ENCODE data around the gene ERC2. TPM values are rescaled to one million over a fixed set of nuclear protein-coding genes. Genes with fewer than 3 reads are reported as not detected.
A peak's percentile ranks its signal among the peaks of the same experiment; 100 is the strongest.

The ERC2 gene
- total and polyA plus RNA-seq, 2 of the 13 experiments (the other 11 are each of a cell fraction or from before 2014, with no cell fraction given), result 0.16 to 0.22 TPM

GRCh38 chr3:56302417-56302816 lies 165.8 kb downstream of the ERC2 start:
- H2AFZ ChIP-seq (ENCODE audit: low read length), result no peak overlapping the region
- in situ Hi-C loops (cut with HindIII; ENCODE audit: extremely low pct_ligation_motif_present, low pct_unique_long_range_greater_than_20kb) (no loop called here), intact Hi-C loops (cut with micrococcal nuclease; ENCODE audit: unreplicated experiment) (loop anchor here (5.0 kb wide), 1 partner anchor 1450 kb away; no protein-coding TSS in a partner anchor)
- ChIA-PET POLR2A (no interaction called here), CTCF (ENCODE audit: low intra/inter-chr PET ratio, low total read pairs) (interaction anchor here (1.7 kb wide), 1 partner anchor 817 kb away, joined by 4 read pairs; no protein-coding TSS in a partner anchor)
- no peaks in the 10 kb centered on the region for H3K9me3 ChIP-seq (ENCODE audit: low read length)
- BruUV-seq (replicated peaks), result no TSS peak
- no peaks in the 10 kb centered on the region for H4K20me1 ChIP-seq (ENCODE audit: insufficient read depth, low read length)
- no peaks in the 10 kb centered on the region for H3K79me2 ChIP-seq (ENCODE audit: insufficient read depth, low read length)
- no peak overlapping the region for H3K4me3 ChIP-seq (replicated peaks in 1 of 3; ENCODE audit: insufficient read depth in 1 of 3, low read depth in 2 of 3, low read length in 3 of 3)
- FAIRE-seq (no peak), ATAC-seq (peak; percentile 65), DNase-seq (ENCODE audit: low spot score) (no peak)
- H3K4me2 ChIP-seq (ENCODE audit: low read depth, low read length), result no peak overlapping the region
- no peaks in the 10 kb centered on the region for H3K4me1 ChIP-seq (ENCODE audit: insufficient read depth, low read length)
- no peaks in the 10 kb centered on the region for H3K36me3 ChIP-seq (replicated peaks in 1 of 2; ENCODE audit: control insufficient read depth in 1 of 2, insufficient read depth in 2 of 2, low read length in 2 of 2)
- no peak for TF ChIP-seq KDM2A (CRISPR knock-in tag; IDR thresholded peaks at IDR 0.05; ENCODE audit: borderline replicate concordance, low read depth)
- no peak for TF ChIP-seq RXRA (CRISPR knock-in tag; IDR thresholded peaks at IDR 0.05)
- TF ChIP-seq ZNF337 (CRISPR knock-in tag; IDR thresholded peaks at IDR 0.05; ENCODE audit: borderline replicate concordance, low read depth), result no peak
- 0 out of 2 replicates have a peak, but pooled peaks have one; percentile 11 for TF ChIP-seq CTCF (CRISPR knock-in tag; IDR thresholded peaks at IDR 0.05)
- WGBS (ENCODE audit: low lambda C conversion rate), result 7% methylated on average over 2 of the region's 2 CpGs
- no peak overlapping the region for H3K9ac ChIP-seq (ENCODE audit: insufficient read depth, low read depth, low read length)
- H3K27ac ChIP-seq (ENCODE audit: extremely low read length, insufficient read depth, low read length), result no peak overlapping the region
- H3K27me3 ChIP-seq (ENCODE audit: control insufficient read depth in 1 of 2, insufficient read depth in 2 of 2, low read length in 2 of 2), result no peaks in the 10 kb centered on the region

DNA sequence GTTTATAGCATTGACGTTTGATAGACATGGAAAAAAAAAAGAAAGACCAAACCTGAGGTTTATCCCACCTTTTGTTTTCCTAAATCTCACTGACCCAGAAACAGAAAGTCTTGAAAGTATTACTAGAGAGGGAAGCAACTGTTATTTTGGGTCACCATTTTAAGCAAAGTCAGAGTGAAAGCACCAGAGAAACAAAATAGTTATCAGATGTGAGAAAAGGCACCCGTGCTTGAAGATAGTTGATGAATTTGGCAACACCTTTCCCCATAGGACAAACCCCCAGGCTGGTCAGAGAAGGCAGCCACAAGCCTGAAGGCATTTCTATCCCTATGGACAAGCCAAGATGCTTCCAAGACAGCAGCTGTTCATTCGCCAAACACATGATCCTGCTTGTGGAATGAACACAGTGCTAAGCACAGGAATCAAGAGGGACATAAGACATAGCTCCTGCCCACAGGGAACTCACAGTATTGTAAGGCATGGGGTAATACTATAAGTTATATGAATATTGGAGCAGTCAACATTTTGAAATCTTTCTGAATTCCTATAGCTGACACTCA lies 170.9 kb downstream of the ERC2 start:
- WGBS (ENCODE audit: low lambda C conversion rate), result 0% methylated on average over 3 of the region's 3 CpGs
- Histone ChIP-seq H3K36me3 (replicated peaks in 1 of 2; ENCODE audit: control insufficient read depth in 1 of 2, insufficient read depth in 2 of 2, low read length in 2 of 2) (no peaks in the 10 kb centered on the region), H2AFZ (ENCODE audit: low read length) (no peak overlapping the region), H4K20me1 (ENCODE audit: insufficient read depth, low read length) (no peaks in the 10 kb centered on the region), H3K9me3 (ENCODE audit: low read length) (no peaks in the 10 kb centered on the region), H3K4me3 (replicated peaks in 1 of 3; ENCODE audit: insufficient read depth in 1 of 3, low read depth in 2 of 3, low read length in 3 of 3) (no peak overlapping the region), H3K79me2 (ENCODE audit: insufficient read depth, low read length) (no peaks in the 10 kb centered on the region), H3K4me2 (ENCODE audit: low read depth, low read length) (no peak overlapping the region), H3K27ac (ENCODE audit: extremely low read length, insufficient read depth, low read length) (no peak overlapping the region), H3K27me3 (ENCODE audit: control insufficient read depth in 1 of 2, insufficient read depth in 2 of 2, low read length in 2 of 2) (no peaks in the 10 kb centered on the region), H3K9ac (ENCODE audit: insufficient read depth, low read depth, low read length) (no peak overlapping the region), H3K4me1 (ENCODE audit: insufficient read depth, low read length) (no peaks in the 10 kb centered on the region)
- POLR2A ChIA-PET, result no interaction called here
- FAIRE-seq (no peak), DNase-seq (ENCODE audit: low spot score) (no peak), ATAC-seq (no peak)
- intact Hi-C loops (cut with micrococcal nuclease; ENCODE audit: unreplicated experiment) (no loop called here), in situ Hi-C loops (cut with HindIII; ENCODE audit: extremely low pct_ligation_motif_present, low pct_unique_long_range_greater_than_20kb) (no loop called here)
- no TSS peak for BruUV-seq (replicated peaks)
- CTCF ChIA-PET (ENCODE audit: low intra/inter-chr PET ratio, low total read pairs), result no interaction called here
- TF ChIP-seq GZF1 (CRISPR knock-in tag; IDR thresholded peaks at IDR 0.05), result no peak
- TF ChIP-seq, protein P1, sequence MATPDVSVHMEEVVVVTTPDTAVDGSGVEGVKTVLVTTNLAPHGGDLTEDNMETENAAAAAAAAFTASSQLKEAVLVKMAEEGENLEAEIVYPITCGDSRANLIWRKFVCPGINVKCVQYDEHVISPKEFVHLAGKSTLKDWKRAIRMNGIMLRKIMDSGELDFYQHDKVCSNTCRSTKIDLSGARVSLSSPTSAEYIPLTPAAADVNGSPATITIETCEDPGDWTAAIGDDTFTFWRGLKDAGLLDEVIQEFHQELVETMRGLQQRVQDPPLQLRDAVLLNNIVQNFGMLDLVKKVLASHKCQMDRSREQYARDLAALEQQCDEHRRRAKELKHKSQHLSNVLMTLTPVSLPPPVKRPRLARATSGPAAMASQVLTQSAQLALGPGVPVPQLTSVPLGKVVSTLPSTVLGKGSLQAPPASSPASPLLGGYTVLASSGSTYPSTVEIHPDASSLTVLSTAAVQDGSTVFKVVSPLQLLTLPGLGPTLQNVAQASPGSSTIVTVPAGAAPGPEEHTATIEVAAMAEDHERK (CRISPR knock-in tag; IDR thresholded peaks at IDR 0.05; ENCODE audit: low read depth), result no peak
- no peak for TF ChIP-seq ZNF776 (CRISPR knock-in tag; IDR thresholded peaks at IDR 0.05)
- no peak for TF ChIP-seq FOXO4 (CRISPR knock-in tag; conservative IDR thresholded peaks at IDR 0.05)
- no peak for TF ChIP-seq ZMAT5 (CRISPR knock-in tag; IDR thresholded peaks at IDR 0.05; ENCODE audit: borderline replicate concordance, low read depth)
- TF ChIP-seq, protein P2, sequence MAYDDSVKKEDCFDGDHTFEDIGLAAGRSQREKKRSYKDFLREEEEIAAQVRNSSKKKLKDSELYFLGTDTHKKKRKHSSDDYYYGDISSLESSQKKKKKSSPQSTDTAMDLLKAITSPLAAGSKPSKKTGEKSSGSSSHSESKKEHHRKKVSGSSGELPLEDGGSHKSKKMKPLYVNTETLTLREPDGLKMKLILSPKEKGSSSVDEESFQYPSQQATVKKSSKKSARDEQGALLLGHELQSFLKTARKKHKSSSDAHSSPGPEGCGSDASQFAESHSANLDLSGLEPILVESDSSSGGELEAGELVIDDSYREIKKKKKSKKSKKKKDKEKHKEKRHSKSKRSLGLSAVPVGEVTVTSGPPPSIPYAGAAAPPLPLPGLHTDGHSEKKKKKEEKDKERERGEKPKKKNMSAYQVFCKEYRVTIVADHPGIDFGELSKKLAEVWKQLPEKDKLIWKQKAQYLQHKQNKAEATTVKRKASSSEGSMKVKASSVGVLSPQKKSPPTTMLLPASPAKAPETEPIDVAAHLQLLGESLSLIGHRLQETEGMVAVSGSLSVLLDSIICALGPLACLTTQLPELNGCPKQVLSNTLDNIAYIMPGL (CRISPR knock-in tag; IDR thresholded peaks at IDR 0.05; ENCODE audit: borderline replicate concordance in 1 of 2, low read depth in 1 of 2), result no peak
